RPMI7951 (cell line): ENCODE data around the gene PCDHA8. TPM values are rescaled to one million over a fixed set of nuclear protein-coding genes. Genes with fewer than 3 reads are reported as not detected.
"Not testable (repeated sequence)": the region's sequence is repeated elsewhere in the genome, so short reads cannot be mapped to it uniquely, and the experiment has no call there.

Source experiments
- DNase-seq: peaks from one replicate; pipeline ENCODE4 v3.0.0-alpha.2; 2012; ENCODE audit warnings: low read depth
- total RNA-seq: library from RNA; depleted of rRNA; stranded (reverse); fragments of >200 nt; shearing (Covaris generic); gene quantifications from 2 replicates; pipeline ENCODE4 v1.2.3, GENCODE V29; 2014

The PCDHA8 gene
- total RNA-seq, 1 experiment from 2014 or later, result 0.12 TPM

DNA sequence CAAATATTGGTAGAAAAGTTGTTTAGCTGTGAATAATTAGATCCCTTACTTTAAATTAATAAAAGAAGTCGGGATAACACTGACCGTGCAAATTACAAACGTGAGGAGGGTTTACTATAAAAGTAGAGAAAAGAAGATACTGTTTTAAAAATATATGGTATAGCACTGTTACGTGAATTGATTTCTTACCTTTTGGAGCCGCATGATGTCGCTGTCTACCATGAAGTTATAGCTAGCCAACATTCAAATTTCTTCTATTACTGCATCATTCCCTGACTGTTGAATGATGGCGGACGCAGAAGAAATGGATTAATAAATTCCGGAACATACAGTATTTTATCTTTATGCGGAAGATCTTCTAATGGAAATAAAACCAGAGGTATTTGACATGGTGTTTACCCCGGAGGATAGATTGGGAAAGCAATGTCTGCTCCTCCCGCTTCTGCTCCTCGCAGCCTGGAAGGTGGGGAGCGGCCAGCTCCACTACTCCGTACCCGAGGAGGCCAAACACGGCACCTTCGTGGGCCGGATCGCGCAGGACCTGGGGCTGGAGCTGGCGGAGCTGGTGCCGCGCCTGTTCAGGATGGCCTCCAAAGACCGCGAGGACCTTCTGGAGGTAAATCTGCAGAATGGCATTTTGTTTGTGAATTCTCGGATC lies 13.2 kb upstream of the PCDHA8 start, which contains the start of gene PCDHA6:
Gene PCDHA6, plus strand, starts transcription at position 257 of the 658 bp plus-strand sequence. Its CDS starts 132 bp downstream, at position 389.
- DNase-seq, result no peak

DNA sequence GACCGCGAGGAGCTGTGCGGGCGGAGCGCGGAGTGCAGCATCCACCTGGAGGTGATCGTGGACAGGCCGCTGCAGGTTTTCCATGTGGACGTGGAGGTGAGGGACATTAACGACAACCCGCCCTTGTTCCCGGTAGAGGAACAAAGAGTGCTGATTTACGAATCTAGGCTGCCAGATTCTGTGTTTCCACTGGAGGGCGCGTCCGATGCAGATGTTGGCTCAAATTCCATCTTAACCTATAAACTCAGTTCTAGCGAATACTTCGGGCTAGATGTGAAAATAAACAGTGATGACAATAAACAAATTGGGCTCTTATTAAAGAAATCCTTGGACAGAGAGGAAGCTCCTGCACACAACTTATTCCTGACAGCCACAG lies 12.6 kb upstream of the PCDHA8 start:
- no peak for DNase-seq

GRCh38 chr5:140829511-140830501 lies 11.2 kb upstream of the PCDHA8 start:
- not testable (repeated sequence) for DNase-seq

DNA sequence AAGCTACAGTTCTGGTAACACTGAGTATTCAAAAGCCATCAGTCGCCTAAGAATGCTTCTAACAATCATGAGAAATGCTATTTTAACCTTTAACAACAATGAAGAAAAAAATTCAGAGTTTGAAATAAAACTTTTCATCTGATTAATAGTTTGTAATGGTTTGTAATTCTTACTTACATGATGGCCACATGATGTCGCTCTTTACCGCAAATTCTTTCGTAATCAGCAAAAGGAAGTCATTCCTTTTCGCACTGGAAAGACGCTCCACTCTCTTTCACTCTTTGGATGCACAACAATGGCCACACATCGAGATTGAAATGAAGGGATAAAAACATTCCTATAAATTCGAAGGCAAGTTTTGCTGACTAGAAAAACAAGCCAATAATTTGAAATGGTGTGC lies 7.0 kb upstream of the PCDHA8 start, which contains the start of gene PCDHA7:
Gene PCDHA7, plus strand, starts transcription at position 277 of the 400 bp plus-strand sequence. Its CDS starts 115 bp downstream, at position 392.
- peak; percentile 62 for DNase-seq

- not testable (repeated sequence) for DNase-seq
Observed at GRCh38 chr5:140834439-140835008, 6.5 kb upstream of the PCDHA8 start.

DNA sequence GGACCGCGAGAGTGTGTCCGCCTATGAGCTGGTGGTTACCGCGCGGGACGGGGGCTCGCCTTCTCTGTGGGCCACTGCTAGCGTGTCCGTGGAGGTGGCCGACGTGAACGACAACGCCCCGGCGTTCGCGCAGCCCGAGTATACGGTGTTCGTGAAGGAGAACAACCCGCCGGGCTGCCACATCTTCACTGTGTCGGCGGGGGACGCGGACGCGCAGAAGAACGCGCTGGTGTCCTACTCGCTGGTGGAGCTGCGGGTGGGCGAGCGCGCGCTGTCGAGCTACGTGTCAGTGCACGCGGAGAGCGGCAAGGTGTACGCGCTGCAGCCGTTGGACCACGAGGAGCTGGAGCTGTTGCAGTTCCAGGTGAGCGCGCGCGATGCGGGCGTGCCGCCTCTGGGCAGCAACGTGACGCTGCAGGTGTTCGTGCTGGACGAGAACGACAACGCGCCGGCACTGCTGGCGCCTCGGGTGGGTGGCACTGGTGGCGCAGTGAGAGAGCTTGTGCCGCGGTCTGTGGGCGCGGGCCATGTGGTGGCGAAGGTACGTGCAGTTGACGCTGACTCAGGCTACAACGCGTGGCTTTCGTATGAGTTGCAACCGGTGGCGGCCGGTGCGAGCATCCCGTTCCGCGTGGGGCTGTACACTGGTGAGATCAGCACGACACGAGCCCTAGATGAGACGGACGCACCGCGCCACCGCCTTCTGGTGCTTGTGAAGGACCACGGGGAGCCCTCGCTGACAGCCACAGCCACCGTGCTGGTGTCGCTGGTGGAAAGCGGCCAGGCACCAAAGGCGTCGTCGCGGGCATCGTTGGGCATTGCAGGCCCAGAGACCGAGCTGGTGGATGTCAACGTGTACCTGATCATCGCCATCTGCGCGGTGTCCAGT lies 5.1 kb upstream of the PCDHA8 start:
- DNase-seq, result no peak

DNA sequence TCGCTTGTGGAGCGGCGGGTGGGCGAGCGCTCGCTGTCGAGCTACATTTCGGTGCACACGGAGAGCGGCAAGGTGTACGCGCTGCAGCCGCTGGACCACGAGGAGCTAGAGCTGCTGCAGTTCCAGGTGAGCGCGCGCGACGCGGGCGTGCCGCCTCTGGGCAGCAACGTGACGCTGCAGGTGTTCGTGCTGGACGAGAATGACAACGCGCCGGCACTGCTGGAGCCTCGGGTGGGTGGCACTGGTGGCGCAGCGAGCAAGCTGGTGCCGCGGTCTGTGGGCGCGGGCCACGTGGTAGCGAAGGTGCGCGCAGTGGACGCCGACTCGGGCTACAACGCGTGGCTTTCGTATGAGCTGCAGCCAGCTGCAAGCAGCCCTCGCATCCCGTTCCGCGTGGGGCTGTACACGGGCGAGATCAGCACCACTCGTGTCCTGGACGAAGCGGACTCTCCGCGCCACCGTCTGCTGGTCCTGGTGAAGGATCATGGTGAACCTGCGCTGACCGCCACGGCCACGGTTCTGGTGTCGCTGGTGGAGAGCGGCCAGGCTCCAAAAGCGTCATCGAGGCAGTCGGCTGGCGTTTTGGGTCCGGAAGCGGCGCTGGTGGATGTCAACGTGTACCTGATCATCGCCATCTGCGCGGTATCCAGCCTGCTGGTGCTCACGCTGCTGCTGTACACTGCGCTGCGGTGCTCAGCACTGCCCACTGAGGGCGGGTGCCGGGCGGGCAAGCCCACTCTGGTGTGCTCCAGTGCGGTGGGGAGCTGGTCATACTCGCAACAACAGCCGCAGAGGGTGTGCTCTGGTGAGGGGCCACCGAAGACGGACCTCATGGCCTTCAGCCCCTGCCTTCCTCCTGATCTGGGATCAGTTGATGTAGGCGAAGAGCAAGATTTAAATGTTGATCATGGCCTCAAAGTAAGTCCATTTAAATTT lies 2.1 kb downstream of the PCDHA8 start:
- no peak for DNase-seq

GRCh38 chr5:140848139-140849102 lies 7.4 kb downstream of the PCDHA8 start, which contains the start of gene PCDHA9:
TSS of gene PCDHA9 (plus strand) at chr5:140848382. CDS start at chr5:140848496, 114 bp downstream.
- DNase-seq, result not testable (repeated sequence)

- not testable (repeated sequence) for DNase-seq
Observed at GRCh38 chr5:140849831-140850634, 9.0 kb downstream of the PCDHA8 start.

DNA sequence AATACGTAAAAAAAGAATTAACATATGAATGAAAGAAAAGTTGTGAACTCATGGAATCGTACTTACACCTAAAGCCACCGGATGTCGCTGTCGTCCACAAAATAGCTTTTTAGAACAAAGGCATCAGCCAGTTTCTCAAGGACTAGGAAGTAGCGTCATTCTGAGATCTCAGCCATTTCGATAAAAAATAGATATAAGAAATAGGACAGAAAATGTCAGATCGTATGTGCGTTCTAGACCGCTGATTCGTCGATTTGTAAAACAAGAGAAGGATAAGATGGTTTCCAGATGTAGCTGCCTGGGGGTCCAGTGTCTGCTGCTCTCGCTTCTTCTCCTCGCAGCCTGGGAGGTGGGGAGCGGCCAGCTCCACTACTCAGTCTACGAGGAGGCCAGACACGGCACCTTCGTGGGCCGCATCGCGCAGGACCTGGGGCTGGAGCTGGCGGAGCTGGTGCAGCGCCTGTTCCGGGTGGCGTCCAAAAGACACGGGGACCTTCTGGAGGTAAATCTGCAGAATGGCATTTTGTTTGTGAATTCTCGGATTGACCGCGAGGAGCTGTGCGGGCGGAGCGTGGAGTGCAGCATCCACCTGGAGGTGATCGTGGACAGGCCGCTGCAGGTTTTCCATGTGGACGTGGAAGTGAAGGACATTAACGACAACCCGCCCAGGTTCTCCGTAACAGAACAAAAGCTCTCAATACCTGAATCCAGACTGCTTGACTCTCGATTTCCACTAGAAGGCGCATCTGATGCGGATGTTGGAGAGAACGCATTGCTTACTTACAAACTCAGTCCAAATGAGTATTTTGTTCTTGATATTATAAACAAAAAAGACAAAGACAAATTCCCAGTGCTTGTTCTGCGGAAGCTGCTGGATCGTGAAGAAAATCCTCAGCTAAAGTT lies 15.0 kb downstream of the PCDHA8 start, which contains the start of gene PCDHA10:
Gene PCDHA10, plus strand, starts transcription at position 126 of the 903 bp plus-strand sequence. Its CDS starts 152 bp downstream, at position 278.
- no peak for DNase-seq

DNA sequence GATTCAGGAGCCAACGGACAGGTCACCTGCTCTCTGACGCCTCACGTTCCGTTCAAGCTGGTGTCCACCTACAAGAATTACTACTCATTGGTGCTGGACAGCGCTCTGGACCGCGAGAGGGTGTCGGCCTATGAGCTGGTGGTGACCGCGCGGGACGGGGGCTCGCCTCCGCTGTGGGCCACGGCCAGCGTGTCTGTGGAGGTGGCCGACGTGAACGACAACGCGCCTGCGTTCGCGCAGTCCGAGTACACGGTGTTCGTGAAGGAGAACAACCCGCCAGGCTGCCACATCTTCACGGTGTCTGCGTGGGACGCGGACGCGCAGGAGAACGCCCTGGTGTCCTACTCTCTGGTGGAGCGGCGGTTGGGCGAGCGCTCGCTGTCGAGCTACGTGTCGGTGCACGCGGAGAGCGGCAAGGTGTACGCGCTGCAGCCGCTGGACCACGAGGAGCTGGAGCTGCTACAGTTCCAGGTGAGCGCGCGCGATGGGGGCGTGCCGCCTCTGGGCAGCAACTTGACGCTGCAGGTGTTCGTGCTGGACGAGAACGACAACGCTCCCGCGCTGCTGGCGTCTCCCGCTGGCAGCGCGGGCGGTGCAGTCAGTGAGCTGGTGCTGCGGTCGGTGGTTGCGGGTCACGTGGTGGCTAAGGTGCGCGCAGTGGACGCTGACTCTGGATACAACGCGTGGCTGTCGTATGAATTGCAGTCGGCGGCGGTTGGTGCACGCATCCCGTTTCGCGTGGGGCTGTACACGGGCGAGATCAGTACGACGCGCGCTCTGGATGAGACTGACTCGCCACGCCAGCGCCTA lies 16.4 kb downstream of the PCDHA8 start:
- DNase-seq, result no peak

- no peak for DNase-seq
Observed at GRCh38 chr5:140857987-140858240, 16.9 kb downstream of the PCDHA8 start.

DNA sequence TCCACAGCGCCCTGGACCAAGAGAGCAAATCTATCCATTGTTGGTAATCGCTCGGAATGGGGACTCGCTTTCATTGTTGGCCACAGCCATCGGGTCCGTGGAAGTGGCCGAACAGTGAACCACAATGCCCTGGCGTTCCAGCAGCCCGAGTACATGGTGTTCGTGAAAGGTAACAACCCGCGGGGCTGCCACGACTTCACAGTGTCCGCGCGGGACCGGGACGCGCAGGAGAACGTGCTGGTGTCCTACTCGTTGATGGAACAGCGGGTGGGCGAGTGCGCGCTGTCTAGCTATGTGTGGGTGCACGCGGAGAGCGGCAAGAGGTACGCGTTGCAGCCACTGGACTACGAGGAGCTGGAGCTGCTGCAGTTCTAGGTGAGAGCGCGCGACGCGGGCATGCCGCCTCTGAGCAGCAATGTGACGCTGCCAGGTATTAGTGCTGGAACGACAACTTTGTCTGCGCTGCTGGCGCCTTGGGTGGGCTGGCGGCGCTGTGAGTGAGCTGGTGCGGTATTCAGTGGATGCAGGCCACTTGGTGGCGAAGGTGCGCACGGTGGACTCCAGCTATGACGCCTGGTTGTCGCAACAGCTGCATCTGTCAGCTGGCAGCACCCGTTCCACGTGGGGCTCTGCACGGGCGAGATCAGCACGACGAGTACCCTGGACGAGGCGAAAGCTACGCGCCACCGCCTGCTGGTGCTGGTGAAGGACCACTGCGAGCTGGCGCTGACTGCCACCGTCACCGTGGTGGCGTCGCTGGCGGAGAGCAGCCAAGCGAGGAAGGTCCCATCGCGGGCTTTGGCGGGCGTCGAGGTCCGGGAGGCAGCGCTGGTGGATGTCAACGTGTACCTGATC lies 21.7 kb downstream of the PCDHA8 start:
- no peak for DNase-seq

DNA sequence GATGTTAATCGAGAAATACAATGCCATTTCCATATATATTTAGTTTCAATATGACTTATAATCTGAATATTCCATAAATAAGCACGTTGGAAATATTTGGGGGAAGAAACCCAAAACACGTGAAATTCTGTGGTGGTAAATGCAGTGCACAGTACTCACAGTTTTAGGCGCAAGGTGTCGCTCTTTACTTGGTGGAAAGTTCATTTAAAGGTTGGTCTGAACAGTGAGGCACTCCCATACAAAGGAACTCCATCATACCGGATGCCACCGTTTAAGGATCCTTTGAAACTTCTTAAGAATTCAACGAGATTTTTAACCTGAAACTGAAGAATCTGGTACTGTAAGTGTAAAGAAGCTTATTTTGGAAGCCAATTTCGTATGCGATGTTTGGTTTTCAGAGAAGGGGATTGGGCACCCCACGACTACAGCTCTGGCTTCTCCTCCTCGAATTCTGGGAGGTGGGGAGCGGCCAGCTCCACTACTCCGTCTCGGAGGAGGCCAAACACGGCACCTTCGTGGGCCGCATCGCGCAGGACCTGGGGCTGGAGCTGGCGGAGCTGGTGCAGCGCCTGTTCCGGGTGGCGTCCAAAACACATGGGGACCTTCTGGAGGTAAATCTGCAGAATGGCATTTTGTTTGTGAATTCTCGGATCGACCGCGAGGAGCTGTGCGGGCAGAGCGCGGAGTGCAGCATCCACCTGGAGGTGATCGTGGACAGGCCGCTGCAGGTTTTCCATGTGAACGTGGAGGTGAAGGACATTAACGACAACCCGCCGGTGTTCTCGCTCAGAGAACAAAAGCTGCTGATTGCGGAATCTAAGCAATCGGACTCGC lies 28.0 kb downstream of the PCDHA8 start, which contains the start of gene PCDHA11:
Gene PCDHA11, plus strand, starts transcription at position 237 of the 834 bp plus-strand sequence. Its CDS starts 147 bp downstream, at position 384.
- DNase-seq, result peak; percentile 19
